Embryonic facial prominence (tissue), 1 donor: ENCODE measurements around the gene RABL6.
"Not testable (repeated sequence)": the region's sequence is repeated elsewhere in the genome, so short reads cannot be mapped to it uniquely, and the experiment has no call there.

Experiments
- DNase-seq: peaks from one replicate; pipeline ENCODE4 v3.0.0-alpha.2; 2016; ENCODE audit errors: extremely low spot score

Gene RABL6

GRCh38 chr9:136835162-136835931 lies 27.6 kb downstream of the RABL6 start:
- DNase-seq = no peak

- DNase-seq = no peak
Observed at GRCh38 chr9:136835932-136836904, 28.5 kb downstream of the RABL6 start.

- no peak for DNase-seq
Observed at GRCh38 chr9:136837146-136837855, 29.6 kb downstream of the RABL6 start.

- not testable (repeated sequence) for DNase-seq
Observed at GRCh38 chr9:136837856-136838277, 30.1 kb downstream of the RABL6 start.

- DNase-seq = no peak
Observed at GRCh38 chr9:136838314-136839228, 30.8 kb downstream of the RABL6 start.

- no peak for DNase-seq
Observed at GRCh38 chr9:136839229-136840139, 31.7 kb downstream of the RABL6 start.

GRCh38 chr9:136840140-136840876 lies 32.6 kb downstream of the RABL6 start:
- no peak for DNase-seq

- DNase-seq = no peak
Observed at GRCh38 chr9:136840877-136841645, 33.3 kb downstream of the RABL6 start.

- not testable (repeated sequence) for DNase-seq
Observed at GRCh38 chr9:136841646-136842379, 34.1 kb downstream of the RABL6 start.

- DNase-seq = not testable (repeated sequence)
Observed at GRCh38 chr9:136842380-136842948, 34.7 kb downstream of the RABL6 start, which contains the start of gene AJM1. Gene AJM1, plus strand, starts transcription at chr9:136842478. Its CDS starts 1,937 bp downstream, at chr9:136844415.

- not testable (repeated sequence) for DNase-seq
Observed at GRCh38 chr9:136843159-136843800, 35.5 kb downstream of the RABL6 start.

- not testable (repeated sequence) for DNase-seq
Observed at GRCh38 chr9:136843801-136844740, 36.3 kb downstream of the RABL6 start.

- DNase-seq = no peak
Observed at GRCh38 chr9:136844761-136845464, 37.2 kb downstream of the RABL6 start.

GRCh38 chr9:136845465-136846260 lies 37.9 kb downstream of the RABL6 start:
- DNase-seq = no peak
